HepG2 (cell line): ENCODE data around the gene HAUS7. TPM values are rescaled to one million over a fixed set of nuclear protein-coding genes. Genes with fewer than 3 reads are reported as not detected.

Experiments used
- ATAC-seq: fragments of 200-7000 bp; cut with Tn5 transposase; 3 replicates; pipeline ENCODE4 v1.9.1; 2020; ENCODE audit warnings: mild to moderate bottlenecking, moderate library complexity
- BruUV-seq: library from RNA; stranded (reverse); fragments of 400-500 nt; replicated peaks from 2 replicates; lab custom pipeline; 2021; lab: Mats Ljungman, UMichigan
- CTCF ChIA-PET: fragments of 300-600 bp; formaldehyde crosslinking; extraction: SDS; loops from one replicate; lab custom pipeline; 2021; ENCODE audit warnings: low total read pairs, inconsistent platforms, low intra/inter-chr PET ratio; lab: Yijun Ruan, JAX
- POLR2A ChIA-PET: fragments of 350-600 bp; sonication (Branson Sonifier 250); formaldehyde crosslinking; loops from one replicate; lab custom pipeline; 2020; ENCODE audit warnings: antibody characterized with exemption, inconsistent platforms; lab: Yijun Ruan, JAX
- DNase-seq: peaks from one replicate; pipeline ENCODE4 v3.0.0-alpha.2; 2015; ENCODE audit warnings: low spot score
- FAIRE-seq: peaks from 3 replicates; lab custom pipeline; 2011; peaks lifted over from hg19 to GRCh38; lab: Jason Lieb, UNC
- H2AFZ ChIP-seq: one replicate; pipeline ENCODE4 v1.6.1; 2011; ENCODE audit warnings: low read length, inconsistent platforms
- H3K27ac ChIP-seq: fragments of 300-600 bp; 3 replicates; pipeline ENCODE4 v1.8.0; 2011; ENCODE audit warnings: mixed run types, mild to moderate bottlenecking, mixed read lengths, low read length, inconsistent platforms; ENCODE audit not compliant: insufficient read depth; ENCODE audit errors: extremely low read length
- H3K27me3 ChIP-seq, 2 experiments: fragments of 200-600 bp in 1 of 2; 2 replicates in 1 of 2; 3 replicates in 1 of 2; pipeline versions ENCODE4 v1.6.0 to v1.8.0; 2011; ENCODE audit warnings: low read length in 2 of 2, mild to moderate bottlenecking in 2 of 2, moderate library complexity in 2 of 2, inconsistent platforms in 1 of 2; ENCODE audit not compliant: insufficient read depth in 2 of 2, control insufficient read depth in 1 of 2
- H3K36me3 ChIP-seq, 2 experiments: fragments of 200-600 bp in 1 of 2; replicated peaks in 1 of 2; 2 replicates in 1 of 2; 3 replicates in 1 of 2; pipeline versions ENCODE4 v1.5.1 to v1.8.0; 2011; ENCODE audit warnings: low read length in 2 of 2, inconsistent platforms in 1 of 2; ENCODE audit not compliant: insufficient read depth in 2 of 2, control insufficient read depth in 1 of 2
- H3K4me1 ChIP-seq: 2 replicates; pipeline ENCODE4 v1.5.1; 2012; ENCODE audit warnings: low read length, inconsistent platforms; ENCODE audit not compliant: insufficient read depth
- H3K4me2 ChIP-seq: 2 replicates; pipeline ENCODE4 v1.6.0; 2011; ENCODE audit warnings: low read depth, low read length, inconsistent platforms
- H3K4me3 ChIP-seq, 3 experiments: fragments of 200-600 bp in 1 of 3; sonication (generic), shearing (Covaris generic) in 1 of 3; replicated peaks in 1 of 3; 2 replicates each; pipeline ENCODE4 v1.5.1; 2011 to 2016; ENCODE audit warnings: low read length in 3 of 3, inconsistent platforms in 2 of 3, low read depth in 2 of 3, mild to moderate bottlenecking in 2 of 3, control low read depth in 1 of 3, mixed read lengths in 1 of 3; ENCODE audit not compliant: insufficient read depth in 1 of 3
- H3K79me2 ChIP-seq: one replicate; pipeline ENCODE4 v1.6.1; 2011; ENCODE audit warnings: low read length, inconsistent platforms; ENCODE audit not compliant: insufficient read depth
- H3K9ac ChIP-seq: 2 replicates; pipeline ENCODE4 v1.6.0; 2011; ENCODE audit warnings: mild to moderate bottlenecking, low read depth, low read length, inconsistent platforms; ENCODE audit not compliant: insufficient read depth
- H3K9me3 ChIP-seq: 2 replicates; pipeline ENCODE4 v1.5.1; 2012; ENCODE audit warnings: mild to moderate bottlenecking, low read length
- H4K20me1 ChIP-seq: 2 replicates; pipeline ENCODE4 v1.6.0; 2011; ENCODE audit warnings: inconsistent platforms, mild to moderate bottlenecking, low read length, moderate library complexity; ENCODE audit not compliant: insufficient read depth
- CEBPB ChIP-seq: IDR thresholded peaks from 2 replicates; pipeline ENCODE4 v1.6.1; 2011; ENCODE audit warnings: low read depth, low read length, improper control_type of control experiment, borderline replicate concordance
- GFI1 ChIP-seq: sonication (generic); formaldehyde crosslinking; IDR thresholded peaks from 2 replicates; pipeline ENCODE4 v1.5.0; 2020; ENCODE audit warnings: missing genetic modification reagents, mild to moderate bottlenecking, borderline replicate concordance
- IKZF4 ChIP-seq: sonication (generic); formaldehyde crosslinking; IDR thresholded peaks from 2 replicates; pipeline ENCODE4 v1.5.1; 2020; ENCODE audit warnings: borderline replicate concordance, mild to moderate bottlenecking, low read depth, missing genetic modification reagents; ENCODE audit errors: not compliant biosample characterization
- MIER2 ChIP-seq: IDR thresholded peaks from 2 replicates; pipeline ENCODE4 v1.6.1; 2016; ENCODE audit warnings: missing biosample characterization, missing genetic modification reagents
- NFE2L1 ChIP-seq: sonication (generic); formaldehyde crosslinking; IDR thresholded peaks from 2 replicates; pipeline ENCODE4 v1.4.0; 2020; ENCODE audit warnings: missing genetic modification reagents, mild to moderate bottlenecking, borderline replicate concordance
- PAWR ChIP-seq: sonication (generic); formaldehyde crosslinking; IDR thresholded peaks from 2 replicates; pipeline ENCODE4 v1.4.0; 2020; ENCODE audit warnings: missing genetic modification reagents, mild to moderate bottlenecking, borderline replicate concordance
- PHF20 ChIP-seq: sonication (generic); formaldehyde crosslinking; IDR thresholded peaks from 2 replicates; pipeline ENCODE4 v1.5.0; 2020; ENCODE audit warnings: mild to moderate bottlenecking, missing genetic modification reagents
- RFXAP ChIP-seq: sonication (generic); formaldehyde crosslinking; IDR thresholded peaks from 2 replicates; pipeline ENCODE4 v1.4.0; 2020; ENCODE audit warnings: missing genetic modification reagents, borderline replicate concordance
- SNAPC2 ChIP-seq: sonication (generic); formaldehyde crosslinking; IDR thresholded peaks from 2 replicates; pipeline ENCODE4 v1.8.1; 2022; ENCODE audit warnings: mild to moderate bottlenecking, missing genetic modification reagents
- ZNF207 ChIP-seq: fragments of 450-650 bp; IDR thresholded peaks from 2 replicates; pipeline ENCODE4 v1.6.1; 2016; ENCODE audit warnings: antibody characterized with exemption, borderline replicate concordance
- ZNF557 ChIP-seq: sonication (generic); formaldehyde crosslinking; IDR thresholded peaks from 2 replicates; pipeline ENCODE4 v1.4.0; 2020; ENCODE audit warnings: missing genetic modification reagents
- ZNF577 ChIP-seq: sonication (generic); formaldehyde crosslinking; IDR thresholded peaks from 2 replicates; pipeline ENCODE4 v1.4.0; 2020; ENCODE audit warnings: mild to moderate bottlenecking, low read depth, missing genetic modification reagents, borderline replicate concordance
- ZSCAN20 ChIP-seq: sonication (generic); formaldehyde crosslinking; IDR thresholded peaks from 2 replicates; pipeline ENCODE4 v1.4.0; 2020; ENCODE audit warnings: missing genetic modification reagents, mild to moderate bottlenecking, borderline replicate concordance
- whole genome bisulfite sequencing: methylation state at CpG from one replicate; pipeline ENCODE4 v1.1.6; 2017; ENCODE audit warnings: low lambda C conversion rate; 5-methylcytosine and 5-hydroxymethylcytosine counted together
- in situ Hi-C: cut with HindIII; loops from 2 replicates; pipeline ENCODE4 v1.10.0; 2017; ENCODE audit warnings: low pct_unique_long_range_greater_than_20kb; ENCODE audit not compliant: extremely low pct_ligation_motif_present
- intact Hi-C: fragments of 100-400 bp; cut with micrococcal nuclease; formaldehyde crosslinking; loops from one replicate; pipeline ENCODE4 v1.10.0; 2022; ENCODE audit not compliant: unreplicated experiment
- polyA plus RNA-seq, 8 experiments: library from polyadenylated mRNA; depleted of rRNA in 3 of 8; stranded (reverse) in 7 of 8; unstranded in 1 of 8; fragments of >200 nt; fragmentation: Illumina TruSeq in 4 of 8; extraction: Trizol in 4 of 8; gene quantifications; 2 replicates each; pipeline versions ENCODE4 v1.2.1 to v1.2.3, GENCODE V29; 2011 to 2016; ENCODE audit warnings: low read depth in 4 of 8, missing spikeins in 1 of 8, mixed read lengths in 1 of 8; ENCODE audit not compliant: insufficient read depth in 1 of 8
- total RNA-seq, 5 experiments: library from RNA; depleted of rRNA; stranded (reverse); fragments of >200 nt; fragmentation: Illumina TruSeq; extraction: Trizol; gene quantifications; 2 replicates each; pipeline ENCODE4 v1.2.3, GENCODE V29; 2016; ENCODE audit warnings: low read depth in 1 of 5
- TF ChIP-seq, protein P1 (sequence below): sonication (generic); formaldehyde crosslinking; IDR thresholded peaks from 2 replicates; pipeline ENCODE4 v1.4.0; 2020; ENCODE audit warnings: mild to moderate bottlenecking, missing genetic modification reagents
- TF ChIP-seq, protein P2 (sequence below): sonication (generic); formaldehyde crosslinking; IDR thresholded peaks from 2 replicates; pipeline ENCODE4 v1.8.0; 2023; ENCODE audit warnings: mild to moderate bottlenecking, missing genetic modification reagents

HAUS7 gene
- total and polyA plus RNA-seq, 2 of the 13 experiments (the other 11 are each of a cell fraction or from before 2014, with no cell fraction given) = 10.9 to 42.4 TPM

DNA sequence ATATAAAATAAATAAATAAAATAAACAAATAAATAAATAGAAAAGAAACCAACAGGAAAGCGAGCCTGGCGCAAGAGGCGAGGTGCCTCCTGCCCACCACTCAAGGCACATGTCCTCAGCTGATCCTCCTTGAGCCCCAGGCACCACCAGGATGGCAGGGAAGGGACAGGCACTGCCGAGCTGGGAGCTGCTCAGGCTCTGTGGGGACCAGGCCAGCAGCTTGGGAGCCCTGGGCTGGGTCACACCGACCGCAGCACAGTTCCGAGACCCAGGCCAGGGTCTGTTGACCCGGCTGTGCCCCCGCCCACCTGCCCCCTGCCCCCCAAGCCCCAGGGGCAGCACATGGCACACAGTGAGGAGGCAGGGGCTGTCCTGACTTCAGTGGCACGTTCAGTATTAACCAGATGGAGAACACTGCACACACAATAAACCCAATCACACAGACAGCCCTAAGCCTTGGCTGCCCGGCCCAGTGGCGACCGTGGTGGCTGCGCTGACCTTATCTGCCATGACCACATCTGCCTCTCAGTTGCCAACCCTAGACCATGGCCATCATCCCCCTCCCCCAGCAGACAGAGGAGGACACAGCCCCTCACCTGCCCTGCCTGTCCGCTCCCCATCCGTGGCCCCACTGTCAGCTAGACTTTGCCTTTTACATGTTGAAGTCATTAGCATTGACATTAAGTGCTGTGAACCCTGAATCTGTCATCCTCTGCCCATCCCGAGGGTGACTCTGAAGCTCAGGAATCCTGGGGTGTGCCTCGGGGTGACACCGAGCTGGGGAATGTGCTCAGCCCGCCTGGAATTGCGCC lies 21.6 kb downstream of the HAUS7 start:
- FAIRE-seq (no peak), ATAC-seq (no peak), DNase-seq (no peak)
- no peak overlapping the region for H3K4me2 ChIP-seq
- no TSS peak for BruUV-seq
- no peaks in the 10 kb centered on the region for H3K9me3 ChIP-seq
- intact Hi-C loops (no loop called here), in situ Hi-C loops (no loop called here)
- H3K27ac ChIP-seq = no peak overlapping the region
- H3K27me3 ChIP-seq = no peaks in the 10 kb centered on the region
- H4K20me1 ChIP-seq = no peaks in the 10 kb centered on the region
- POLR2A ChIA-PET = interaction anchor here (0.5 kb wide), 1 partner anchor 11 kb away, joined by 3 read pairs; no protein-coding TSS in a partner anchor
- H2AFZ ChIP-seq = no peak overlapping the region
- H3K36me3 ChIP-seq = no peaks in the 10 kb centered on the region
- H3K79me2 ChIP-seq = no peaks in the 10 kb centered on the region
- CTCF ChIA-PET = no interaction called here
- no peaks in the 10 kb centered on the region for H3K4me1 ChIP-seq
- H3K4me3 ChIP-seq = no peak overlapping the region
- 100% methylated on average over 3 of the region's 21 CpGs for WGBS
- no peak overlapping the region for H3K9ac ChIP-seq
- TF ChIP-seq GFI1 (CRISPR knock-in tag) (no peak), ZNF577 (CRISPR knock-in tag) (no peak), IKZF4 (CRISPR knock-in tag) (no peak), NFE2L1 (CRISPR knock-in tag) (no peak), ZNF207 (no peak), CEBPB (no peak), SNAPC2 (CRISPR knock-in tag) (no peak), PHF20 (no peak), RFXAP (CRISPR knock-in tag) (no peak), ZNF557 (no peak), ZSCAN20 (CRISPR knock-in tag) (no peak), MIER2 (CRISPR knock-in tag) (no peak), PAWR (CRISPR knock-in tag) (no peak)
- TF ChIP-seq, protein P1, sequence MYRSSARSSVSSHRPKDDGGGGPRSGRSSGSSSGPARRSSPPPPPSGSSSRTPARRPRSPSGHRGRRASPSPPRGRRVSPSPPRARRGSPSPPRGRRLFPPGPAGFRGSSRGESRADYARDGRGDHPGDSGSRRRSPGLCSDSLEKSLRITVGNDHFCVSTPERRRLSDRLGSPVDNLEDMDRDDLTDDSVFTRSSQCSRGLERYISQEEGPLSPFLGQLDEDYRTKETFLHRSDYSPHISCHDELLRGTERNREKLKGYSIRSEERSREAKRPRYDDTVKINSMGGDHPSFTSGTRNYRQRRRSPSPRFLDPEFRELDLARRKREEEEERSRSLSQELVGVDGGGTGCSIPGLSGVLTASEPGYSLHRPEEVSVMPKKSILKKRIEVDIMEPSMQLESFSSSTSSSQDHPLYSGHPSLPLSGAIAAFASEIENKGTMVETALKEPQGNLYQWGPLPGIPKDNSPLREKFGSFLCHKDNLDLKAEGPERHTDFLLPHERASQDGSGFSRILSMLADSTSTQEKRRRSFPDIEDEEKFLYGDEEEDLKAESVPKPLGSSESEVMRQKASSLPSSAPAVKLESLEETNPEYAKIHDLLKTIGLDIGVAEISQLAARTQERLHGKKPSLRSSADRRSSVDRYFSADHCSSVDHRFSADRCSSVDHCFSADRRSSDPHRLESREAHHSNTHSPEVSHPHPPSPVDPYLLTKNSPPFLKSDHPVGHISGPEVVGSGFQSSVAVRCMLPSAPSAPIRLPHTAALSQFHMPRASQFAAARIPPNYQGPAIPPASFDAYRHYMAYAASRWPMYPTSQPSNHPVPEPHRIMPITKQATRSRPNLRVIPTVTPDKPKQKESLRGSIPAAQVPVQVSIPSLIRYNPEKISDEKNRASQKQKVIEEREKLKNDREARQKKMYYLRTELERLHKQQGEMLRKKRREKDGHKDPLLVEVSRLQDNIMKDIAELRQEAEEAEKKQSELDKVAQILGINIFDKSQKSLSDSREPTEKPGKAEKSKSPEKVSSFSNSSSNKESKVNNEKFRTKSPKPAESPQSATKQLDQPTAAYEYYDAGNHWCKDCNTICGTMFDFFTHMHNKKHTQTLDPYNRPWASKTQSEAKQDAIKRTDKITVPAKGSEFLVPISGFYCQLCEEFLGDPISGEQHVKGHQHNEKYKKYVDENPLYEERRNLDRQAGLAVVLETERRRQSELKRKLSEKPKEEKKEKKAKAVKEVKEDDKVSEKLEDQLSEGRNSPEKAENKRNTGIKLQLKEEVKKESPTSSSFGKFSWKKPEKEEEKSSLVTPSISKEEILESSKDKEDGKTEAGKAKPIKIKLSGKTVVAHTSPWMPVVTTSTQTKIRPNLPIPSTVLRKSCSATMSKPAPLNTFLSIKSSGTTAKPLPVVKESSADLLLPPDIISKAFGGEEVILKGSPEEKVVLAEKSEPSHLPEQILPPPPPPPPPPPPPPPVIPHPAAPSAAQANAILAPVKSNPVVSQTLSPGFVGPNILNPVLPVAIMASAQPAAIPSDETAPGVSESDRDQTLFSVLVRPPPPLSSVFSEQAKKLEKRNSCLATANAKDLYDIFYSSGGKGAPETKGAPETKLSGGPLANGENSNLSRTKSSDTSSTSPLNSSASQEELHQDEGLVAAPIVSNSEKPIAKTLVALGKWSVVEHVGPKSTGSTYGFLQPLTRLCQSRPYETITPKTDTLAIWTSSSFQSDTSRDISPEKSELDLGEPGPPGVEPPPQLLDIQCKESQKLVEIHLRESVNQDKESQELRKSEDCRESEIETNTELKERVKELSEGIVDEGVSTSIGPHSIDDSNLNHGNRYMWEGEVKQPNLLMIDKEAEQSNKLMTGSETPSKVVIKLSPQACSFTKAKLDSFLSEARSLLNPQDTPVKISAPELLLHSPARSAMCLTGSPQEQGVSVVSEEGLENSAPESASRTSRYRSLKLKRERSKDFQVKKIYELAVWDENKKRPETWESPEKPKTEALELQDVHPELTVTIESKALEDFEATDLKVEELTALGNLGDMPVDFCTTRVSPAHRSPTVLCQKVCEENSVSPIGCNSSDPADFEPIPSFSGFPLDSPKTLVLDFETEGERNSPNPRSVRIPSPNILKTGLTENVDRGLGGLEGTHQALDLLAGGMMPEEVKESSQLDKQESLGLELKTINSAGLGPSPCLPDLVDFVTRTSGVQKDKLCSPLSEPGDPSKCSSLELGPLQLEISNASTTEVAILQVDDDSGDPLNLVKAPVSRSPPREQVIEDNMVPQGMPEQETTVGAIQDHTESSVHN (CRISPR knock-in tag) = no peak
- TF ChIP-seq, protein P2, sequence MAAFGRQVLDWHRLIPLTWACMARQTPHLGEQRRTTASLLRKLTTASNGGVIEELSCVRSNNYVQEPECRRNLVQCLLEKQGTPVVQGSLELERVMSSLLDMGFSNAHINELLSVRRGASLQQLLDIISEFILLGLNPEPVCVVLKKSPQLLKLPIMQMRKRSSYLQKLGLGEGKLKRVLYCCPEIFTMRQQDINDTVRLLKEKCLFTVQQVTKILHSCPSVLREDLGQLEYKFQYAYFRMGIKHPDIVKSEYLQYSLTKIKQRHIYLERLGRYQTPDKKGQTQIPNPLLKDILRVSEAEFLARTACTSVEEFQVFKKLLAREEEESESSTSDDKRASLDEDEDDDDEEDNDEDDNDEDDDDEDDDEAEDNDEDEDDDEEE = no peak
